OCI-LY7 (cell line): ENCODE data around the gene RBL1.

Source experiments
- EZH2phosphoT487 ChIP-seq: fragments of 200-600 bp; sonication (generic); IDR thresholded peaks from 2 replicates; pipeline ENCODE4 v1.6.1; 2018; ENCODE audit warnings: low read depth, borderline replicate concordance, mild to moderate bottlenecking, mixed run types, antibody characterized with exemption, low read length, moderate library complexity, mixed read lengths
- TF ChIP-seq, protein P1 (sequence below): fragments of 200-600 bp; sonication (generic); conservative IDR thresholded peaks from 2 replicates; pipeline ENCODE4 v1.5.1; 2014; ENCODE audit warnings: mild to moderate bottlenecking, antibody characterized with exemption, low read length, moderate library complexity, mixed read lengths

DNA sequence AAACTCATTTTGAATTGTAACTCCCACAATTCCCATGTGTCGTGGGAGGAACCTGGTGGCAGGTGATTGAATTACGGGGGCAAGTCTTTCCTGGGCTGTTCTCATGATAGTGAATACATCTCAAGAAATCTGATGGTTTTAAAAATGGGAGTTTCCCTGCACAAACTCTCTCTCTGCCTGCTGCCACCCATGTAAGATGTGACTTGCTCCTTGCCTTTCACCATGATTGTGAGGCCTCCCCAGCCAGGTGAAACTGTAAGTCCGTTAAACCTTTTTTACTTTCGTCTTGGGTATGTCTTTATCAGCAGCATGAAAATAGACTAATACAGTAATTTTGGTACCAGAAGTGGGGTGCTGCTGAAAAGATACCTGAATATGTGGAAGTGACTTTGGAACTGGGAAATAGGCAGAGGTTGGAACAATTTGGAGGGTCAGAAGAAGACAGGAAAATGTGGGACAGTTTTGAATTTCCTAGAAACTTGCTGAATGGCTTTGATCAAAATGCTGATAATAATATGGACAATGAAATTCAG, 102.9 kb downstream of the RBL1 start:
- TF ChIP-seq, protein P1, sequence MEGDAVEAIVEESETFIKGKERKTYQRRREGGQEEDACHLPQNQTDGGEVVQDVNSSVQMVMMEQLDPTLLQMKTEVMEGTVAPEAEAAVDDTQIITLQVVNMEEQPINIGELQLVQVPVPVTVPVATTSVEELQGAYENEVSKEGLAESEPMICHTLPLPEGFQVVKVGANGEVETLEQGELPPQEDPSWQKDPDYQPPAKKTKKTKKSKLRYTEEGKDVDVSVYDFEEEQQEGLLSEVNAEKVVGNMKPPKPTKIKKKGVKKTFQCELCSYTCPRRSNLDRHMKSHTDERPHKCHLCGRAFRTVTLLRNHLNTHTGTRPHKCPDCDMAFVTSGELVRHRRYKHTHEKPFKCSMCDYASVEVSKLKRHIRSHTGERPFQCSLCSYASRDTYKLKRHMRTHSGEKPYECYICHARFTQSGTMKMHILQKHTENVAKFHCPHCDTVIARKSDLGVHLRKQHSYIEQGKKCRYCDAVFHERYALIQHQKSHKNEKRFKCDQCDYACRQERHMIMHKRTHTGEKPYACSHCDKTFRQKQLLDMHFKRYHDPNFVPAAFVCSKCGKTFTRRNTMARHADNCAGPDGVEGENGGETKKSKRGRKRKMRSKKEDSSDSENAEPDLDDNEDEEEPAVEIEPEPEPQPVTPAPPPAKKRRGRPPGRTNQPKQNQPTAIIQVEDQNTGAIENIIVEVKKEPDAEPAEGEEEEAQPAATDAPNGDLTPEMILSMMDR = no peak
- TF ChIP-seq EZH2phosphoT487 = no peak
